GM13977 (cell line): ENCODE measurements around the gene CASZ1.

Source experiments
- DNase-seq: peaks from one replicate; pipeline ENCODE4 v3.0.0; 2012; ENCODE audit warnings: low spot score
- CTCF ChIP-seq: IDR thresholded peaks from 2 replicates; pipeline ENCODE4 v1.5.1; 2012; ENCODE audit warnings: mild to moderate bottlenecking, control low read depth; ENCODE audit not compliant: insufficient read depth; ENCODE audit errors: extremely low read depth, missing control alignments
- in situ Hi-C: fragments of 300-500 bp; cut with MboI; formaldehyde crosslinking; loops from one replicate; pipeline ENCODE4 v1.12.0; 2022; ENCODE audit warnings: low sequenced_read_pairs, low pct_unique_long_range_greater_than_20kb, mixed read lengths, inconsistent platforms; ENCODE audit not compliant: unreplicated experiment

The CASZ1 gene

GRCh38 chr1:10635085-10635896 is 161.2 kb downstream of the CASZ1 start:
- in situ Hi-C loops, result no loop called here
- TF ChIP-seq CTCF, result no peak
- DNase-seq, result no peak

- TF ChIP-seq CTCF, result no peak
- DNase-seq, result no peak
- in situ Hi-C loops, result no loop called here
These were observed 161.9 kb downstream of the CASZ1 start for GRCh38 chr1:10634428-10635084.

- DNase-seq, result no peak
- in situ Hi-C loops, result no loop called here
- no peak for TF ChIP-seq CTCF
These were observed 162.4 kb downstream of the CASZ1 start for GRCh38 chr1:10634075-10634427.

- DNase-seq, result no peak
- in situ Hi-C loops, result no loop called here
- TF ChIP-seq CTCF, result no peak
These were observed 163.0 kb downstream of the CASZ1 start for GRCh38 chr1:10633416-10633815.

- in situ Hi-C loops, result no loop called here
These were observed 163.8 kb downstream of the CASZ1 start for GRCh38 chr1:10632691-10633090.

GRCh38 chr1:10631811-10632593 is 164.4 kb downstream of the CASZ1 start:
- in situ Hi-C loops, result no loop called here
- no peak for DNase-seq
- TF ChIP-seq CTCF, result no peak

More at GRCh38 chr1:10632691-10633090, 163.8 kb downstream of the CASZ1 start:
- no peak for DNase-seq
- TF ChIP-seq CTCF, result no peak
